HG02973 (cell line): ENCODE results near the gene PLEKHG7.

Experiments used
- ATAC-seq: cut with Tn5 transposase; IDR thresholded peaks from one replicate; pipeline ENCODE4 v1.9.1; 2021; ENCODE audit warnings: moderate library complexity; ENCODE audit not compliant: unreplicated experiment

Gene PLEKHG7

DNA sequence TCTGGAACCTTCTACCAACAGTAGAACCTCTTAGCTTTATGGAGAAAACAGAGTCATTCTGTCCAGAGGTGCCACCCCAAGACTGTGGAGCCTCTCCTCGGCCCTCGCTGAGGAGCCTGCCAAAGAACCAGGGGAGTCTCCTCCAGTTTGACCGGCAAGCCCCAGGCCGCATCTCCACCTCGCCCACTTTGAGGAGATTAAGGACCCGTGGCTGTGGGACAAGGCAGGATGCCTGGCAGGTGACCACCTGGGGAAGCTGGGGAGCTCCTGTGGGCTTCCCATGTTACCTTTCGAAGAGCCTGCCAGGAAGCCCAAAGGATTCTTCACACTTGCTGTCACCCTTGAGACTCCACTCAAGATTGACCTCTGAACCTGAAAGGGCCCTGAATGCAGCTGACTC lies 3.8 kb downstream of the PLEKHG7 start:
- ATAC-seq, result no peak

DNA sequence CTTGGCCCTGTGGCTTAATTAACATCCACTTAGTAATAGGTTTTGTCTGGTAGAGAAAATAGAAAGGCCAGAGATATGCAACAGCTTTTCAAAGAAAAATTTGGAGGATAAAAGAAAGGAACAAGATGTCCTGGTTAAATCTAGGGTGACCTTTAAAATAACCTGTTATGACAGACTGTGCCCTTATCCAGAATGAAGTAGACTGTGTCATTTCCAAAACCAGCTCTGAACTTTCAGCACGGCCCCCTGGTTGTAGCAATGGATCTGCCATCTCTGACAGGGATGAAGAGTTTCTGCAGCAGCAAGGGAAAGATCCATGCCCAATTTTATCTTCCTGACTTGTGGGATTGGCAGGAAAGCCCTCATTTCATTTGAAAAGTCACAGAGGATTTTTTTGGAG lies 5.1 kb downstream of the PLEKHG7 start:
- ATAC-seq, result no peak

DNA sequence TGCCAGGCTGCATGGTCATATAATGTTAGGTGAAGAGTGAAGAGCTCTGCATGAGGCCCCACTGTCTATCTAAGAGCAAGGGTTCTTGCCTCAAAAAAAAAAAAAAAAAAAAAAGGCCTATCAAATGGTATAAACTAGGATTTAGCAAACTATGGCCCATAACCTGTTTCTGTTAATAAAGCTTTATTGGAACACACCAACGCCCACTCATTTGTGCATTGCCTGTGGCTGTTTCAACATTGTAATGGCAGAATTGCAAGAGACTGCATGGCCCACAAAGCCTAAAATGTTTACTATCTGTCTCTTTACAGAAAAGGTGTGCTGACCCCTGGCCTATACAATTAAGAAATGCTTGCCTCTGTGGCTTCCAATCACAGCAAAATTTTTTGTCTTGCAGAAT lies 12.8 kb downstream of the PLEKHG7 start:
- ATAC-seq, result no peak

DNA sequence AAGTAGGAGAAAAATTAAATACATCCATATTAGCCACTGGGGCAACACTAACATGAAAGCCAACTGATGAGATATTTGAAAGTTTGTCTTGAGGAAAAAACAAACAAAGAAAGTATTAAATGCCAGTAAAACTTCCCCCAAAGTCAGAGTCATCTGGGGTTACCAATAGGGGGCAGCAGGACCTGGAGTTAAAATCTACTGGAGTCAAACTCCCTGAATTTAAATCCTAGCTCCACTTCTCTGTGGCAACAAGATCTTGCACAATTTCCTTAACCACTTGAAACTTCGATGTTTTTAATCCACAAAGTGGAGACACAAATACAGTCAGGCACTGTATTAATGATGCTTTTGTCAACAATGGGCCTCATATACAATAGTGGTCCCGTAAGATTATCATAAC lies 14.4 kb downstream of the PLEKHG7 start:
- no peak for ATAC-seq

DNA sequence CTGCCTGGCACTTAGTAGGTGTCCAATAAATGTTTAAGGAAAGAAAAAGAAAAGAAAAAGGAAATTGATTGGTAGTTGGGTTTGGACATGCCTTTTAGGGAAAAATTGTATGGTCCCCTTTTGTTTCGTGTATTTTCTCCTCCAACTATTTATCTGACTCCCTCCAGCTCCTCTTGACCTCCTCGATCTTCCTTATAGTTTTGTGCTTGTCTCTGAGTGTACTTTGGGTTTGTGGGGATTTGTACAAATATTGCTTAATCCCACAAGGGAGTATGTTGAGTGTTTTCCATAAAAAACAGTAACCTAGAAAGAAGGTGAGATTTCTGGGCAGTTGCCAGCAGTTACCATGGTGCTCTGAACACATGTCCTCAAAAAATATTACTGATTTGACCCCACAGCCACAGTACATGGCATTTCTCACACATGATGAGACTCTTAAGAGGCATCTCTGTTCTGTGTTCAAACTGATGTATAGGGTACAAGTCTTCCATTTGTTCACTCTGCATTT lies 15.7 kb downstream of the PLEKHG7 start:
- ATAC-seq, result no peak

DNA sequence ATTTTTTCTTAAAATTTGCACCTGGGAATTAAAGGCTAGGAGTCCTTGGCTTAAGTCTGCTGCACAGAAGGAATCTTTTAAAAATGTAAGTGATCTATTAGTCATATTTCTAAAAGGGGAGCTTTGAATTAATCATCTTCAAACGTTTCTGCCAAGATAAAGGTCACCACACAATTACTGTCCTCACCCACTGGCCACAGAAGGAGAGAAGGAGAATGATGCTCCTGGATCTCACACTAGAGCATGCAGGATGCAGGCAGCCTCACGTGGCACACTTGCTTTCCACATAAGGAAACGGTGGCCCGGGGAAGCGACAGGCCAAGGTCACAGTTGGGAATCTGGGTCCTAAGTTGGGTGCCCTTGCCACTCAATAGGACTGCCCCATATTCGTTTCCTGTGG lies 16.9 kb downstream of the PLEKHG7 start:
- ATAC-seq, result no peak

DNA sequence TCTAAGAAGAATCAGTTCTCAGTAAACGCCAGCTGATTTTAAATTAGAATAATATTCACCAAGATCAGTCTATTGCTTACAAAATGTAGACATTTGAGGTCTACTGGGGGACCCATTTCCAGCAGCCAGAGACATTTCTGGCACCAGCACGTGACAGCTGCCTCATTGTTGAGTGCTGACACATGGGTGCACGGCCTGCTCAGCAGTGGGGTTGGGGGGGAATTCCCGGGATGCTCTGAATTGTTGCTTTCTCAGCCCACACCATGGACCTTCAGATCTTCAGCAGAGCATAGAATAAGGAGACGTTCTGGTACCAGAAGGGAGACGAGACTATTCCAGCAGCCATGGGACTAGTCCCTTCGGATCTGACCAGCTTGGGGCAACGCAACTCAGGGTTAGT lies 18.3 kb downstream of the PLEKHG7 start:
- no peak for ATAC-seq

DNA sequence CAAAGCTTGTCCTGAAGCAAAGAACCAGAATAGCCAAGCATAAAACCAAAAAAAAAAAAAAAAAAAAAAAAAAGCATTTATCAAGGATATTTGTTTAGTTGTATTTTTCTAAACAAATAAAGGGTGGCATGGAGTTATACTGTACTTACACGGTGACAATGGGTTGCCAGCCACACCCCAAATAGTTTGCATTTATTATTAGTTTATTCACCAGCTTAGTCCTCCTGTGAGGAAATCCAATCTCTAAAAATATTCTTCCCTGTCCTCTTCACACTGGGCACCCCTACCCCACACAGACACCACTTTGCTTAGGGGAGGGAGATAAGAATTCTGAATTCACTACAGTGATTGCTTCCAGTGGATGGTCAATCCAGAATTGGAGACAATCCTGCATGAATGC lies 18.9 kb downstream of the PLEKHG7 start:
- no peak for ATAC-seq

DNA sequence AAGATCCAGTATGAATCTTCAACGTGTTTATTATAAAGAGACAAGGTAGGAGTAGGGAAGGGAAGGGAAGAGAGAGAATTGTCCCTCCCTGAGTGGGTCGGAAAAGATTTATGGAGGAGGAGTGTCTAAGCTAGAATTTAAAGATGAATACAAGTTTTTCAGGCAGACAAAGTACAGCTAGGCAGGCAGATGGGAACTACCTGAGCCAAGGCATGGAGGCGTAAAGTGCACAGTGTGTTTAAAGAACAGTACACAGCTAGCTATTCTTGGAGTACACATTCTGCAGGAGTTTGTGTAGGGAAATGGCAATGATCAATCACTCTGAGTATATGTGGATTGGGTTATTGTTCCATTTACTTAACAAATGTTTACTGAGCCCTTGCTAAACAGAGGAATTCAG lies 20.1 kb downstream of the PLEKHG7 start:
- ATAC-seq, result no peak

DNA sequence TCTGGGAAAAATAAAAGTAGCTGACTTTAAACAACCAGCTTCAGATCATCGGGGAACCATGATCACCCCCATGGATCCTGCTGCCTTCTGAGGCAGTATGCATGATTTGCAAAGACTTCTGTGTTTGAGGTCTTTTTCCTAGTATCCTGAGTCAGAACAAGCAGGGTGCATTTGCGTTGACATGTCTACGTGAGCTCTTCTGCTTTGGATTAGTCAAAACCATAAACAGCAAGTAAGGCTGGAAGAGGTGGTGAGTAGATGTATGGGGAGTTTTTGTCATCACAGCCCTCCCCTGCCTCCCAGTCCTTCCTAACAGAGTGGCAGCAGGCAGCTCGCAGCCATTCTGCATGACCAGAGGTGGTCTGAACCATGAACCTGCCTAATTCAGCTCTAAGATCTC lies 24.1 kb downstream of the PLEKHG7 start:
- ATAC-seq, result no peak

DNA sequence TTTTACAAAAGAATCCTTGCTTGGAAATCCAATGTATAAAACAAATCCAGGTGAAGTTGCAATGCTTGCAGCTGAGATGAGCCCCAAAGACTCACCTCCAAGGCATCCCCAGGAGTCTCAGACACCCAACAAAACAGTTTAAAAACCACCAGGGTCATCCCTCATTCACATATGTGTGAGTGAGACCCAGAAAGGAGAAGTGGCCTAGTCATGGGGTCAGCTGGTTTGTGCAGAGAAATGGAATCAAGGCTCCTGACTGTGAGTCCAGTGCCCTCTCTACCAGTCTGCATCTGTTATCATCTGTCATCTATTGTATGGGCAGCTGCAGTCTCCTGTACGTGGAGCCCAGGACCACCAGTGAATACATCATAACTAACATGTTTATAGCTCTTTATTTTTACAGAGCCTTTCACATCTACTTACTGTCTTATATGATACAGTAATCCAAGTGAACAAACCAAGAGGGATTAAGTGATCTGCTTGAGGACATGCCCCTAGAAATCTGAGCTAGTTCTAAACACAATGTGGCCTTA lies 27.1 kb downstream of the PLEKHG7 start:
- no peak for ATAC-seq

DNA sequence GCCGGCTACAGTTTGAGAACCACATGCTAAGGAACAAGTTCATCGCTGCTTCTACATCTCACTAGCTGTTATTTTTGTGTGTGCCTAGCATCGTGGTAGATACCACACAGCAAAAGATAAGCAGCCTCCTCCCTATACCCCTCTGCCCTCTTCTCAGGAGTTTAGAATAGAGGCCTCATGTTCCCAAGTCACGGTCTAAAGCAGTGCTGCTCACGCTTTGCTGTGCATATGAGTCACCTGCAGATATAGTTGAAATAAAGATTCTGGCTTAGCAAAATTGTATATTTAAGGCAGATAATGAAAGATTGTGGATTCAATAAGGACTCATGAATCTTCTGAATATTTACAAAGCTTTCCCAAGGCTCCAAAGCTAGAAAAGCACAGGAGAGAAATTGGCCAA lies 28.0 kb downstream of the PLEKHG7 start:
- ATAC-seq, result no peak

DNA sequence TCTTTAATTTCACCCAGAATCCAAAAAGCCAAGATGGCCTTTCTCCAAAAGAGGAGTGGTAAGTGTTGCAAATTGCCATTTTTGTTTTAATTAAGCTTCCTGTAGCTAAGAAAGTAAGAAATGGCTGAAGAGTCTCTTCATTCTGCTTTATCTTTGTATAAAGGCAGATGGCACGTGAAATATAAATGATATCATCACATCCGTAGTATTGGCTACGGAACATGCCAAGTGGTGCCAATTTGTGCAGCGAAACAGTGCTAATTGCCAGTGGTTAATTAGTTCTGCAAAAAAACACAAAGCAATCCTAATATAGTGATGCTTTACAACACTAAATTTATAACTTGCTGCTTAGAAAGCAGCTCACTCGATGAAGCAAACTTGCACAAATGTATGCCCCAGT lies 29.4 kb downstream of the PLEKHG7 start:
- ATAC-seq, result no peak

DNA sequence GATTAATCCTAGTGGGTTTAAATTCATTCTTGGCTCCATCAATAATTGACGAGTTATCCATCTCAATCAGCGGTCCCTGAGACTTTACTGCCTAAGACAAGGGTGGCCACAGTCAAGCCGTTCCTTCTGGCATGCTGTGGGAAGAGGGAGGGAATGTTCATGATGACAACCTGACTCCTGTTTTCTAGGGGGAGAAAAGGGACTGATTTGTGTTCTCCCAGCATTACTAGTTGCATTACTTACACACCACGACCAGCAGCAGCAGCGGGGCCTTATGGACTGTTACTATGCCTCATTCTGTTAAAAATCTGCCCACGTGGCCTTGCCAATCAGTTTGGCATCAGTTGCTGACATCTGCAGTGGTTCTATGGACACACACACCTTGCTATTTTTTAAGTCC lies 29.9 kb downstream of the PLEKHG7 start:
- no peak for ATAC-seq

DNA sequence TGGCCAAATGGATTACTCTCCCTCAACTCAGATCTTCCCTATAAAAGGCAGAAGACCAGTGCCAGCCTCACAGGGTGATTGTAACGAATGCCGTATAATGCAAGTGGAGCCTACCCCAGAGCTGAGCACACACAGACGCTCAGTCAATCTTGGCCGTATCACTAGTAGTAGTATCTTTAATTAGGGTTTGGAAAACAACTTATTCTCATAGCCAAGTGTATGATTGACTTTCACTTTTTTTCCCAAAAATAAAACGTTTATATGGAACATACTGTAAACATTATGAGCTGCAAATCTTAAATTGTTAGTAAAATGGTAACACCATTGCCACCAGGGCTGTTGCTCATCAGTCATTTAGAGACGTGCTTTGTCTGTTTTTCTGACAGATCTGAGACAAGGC lies 30.4 kb downstream of the PLEKHG7 start:
- ATAC-seq, result no peak

DNA sequence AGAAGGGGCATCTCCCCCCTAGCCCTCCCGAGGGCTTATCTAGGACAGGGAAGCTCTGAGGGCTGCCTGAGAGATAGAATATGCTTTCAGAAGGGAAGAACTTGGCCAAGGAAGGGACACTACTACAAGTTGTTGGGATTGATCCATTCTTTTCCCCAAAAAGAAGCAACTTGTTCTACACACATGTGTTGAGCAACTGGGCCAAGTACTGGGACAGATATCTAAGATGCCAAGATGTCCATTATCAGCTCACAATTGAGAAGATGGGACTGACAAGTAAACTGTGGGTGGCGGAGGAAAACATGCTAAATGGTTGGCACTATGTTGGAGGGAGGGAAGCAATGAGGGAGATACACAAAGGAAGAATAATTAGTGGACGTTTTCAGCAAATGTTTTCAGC lies 30.9 kb downstream of the PLEKHG7 start:
- ATAC-seq, result no peak

DNA sequence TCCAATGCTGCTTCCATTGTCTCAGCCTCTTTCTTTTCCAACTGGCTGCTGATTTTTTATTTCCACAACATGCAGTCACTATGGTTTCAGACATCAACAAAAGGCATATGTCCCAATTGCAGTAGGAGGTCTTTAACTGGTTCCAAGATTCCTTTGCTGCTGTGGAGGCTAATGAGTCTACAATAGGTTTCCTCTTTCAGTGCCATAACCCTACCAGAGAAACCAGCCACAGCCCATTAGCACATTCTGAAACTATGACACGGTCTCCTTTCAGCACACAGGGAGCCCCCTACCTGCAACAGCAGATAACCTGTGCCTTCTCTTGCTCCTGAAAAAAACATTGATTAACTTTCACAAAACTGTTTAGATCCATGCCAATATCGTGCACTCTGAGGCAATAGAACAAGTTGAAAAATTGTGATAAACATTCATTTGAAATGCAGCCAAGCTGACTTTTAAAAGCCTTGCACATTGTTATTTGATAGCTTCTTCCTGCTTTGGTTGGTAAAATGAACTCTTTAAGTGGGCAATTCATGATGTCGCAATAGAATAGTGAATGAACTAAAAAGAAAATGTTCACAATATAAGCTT lies 32.4 kb downstream of the PLEKHG7 start:
- no peak for ATAC-seq

DNA sequence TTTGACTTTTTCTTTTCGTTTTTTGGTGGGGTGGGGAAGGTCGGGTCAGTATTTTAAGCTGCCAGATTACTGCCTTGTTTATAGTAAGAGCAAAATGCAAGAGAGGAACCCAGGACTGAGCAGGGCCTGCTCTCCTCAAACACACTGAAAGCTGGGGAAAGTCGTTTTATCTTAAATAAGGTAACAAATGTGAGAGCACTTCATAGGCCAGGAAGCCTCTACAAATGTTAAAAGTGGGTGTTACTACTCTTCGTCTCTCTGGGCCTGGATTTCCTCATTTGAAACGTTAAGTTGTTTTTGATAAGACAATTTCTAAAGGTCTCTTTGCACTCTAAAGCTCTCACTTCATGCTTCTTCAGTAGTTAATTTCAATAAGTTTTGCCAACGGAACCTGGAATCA lies 33.8 kb downstream of the PLEKHG7 start:
- no peak for ATAC-seq

DNA sequence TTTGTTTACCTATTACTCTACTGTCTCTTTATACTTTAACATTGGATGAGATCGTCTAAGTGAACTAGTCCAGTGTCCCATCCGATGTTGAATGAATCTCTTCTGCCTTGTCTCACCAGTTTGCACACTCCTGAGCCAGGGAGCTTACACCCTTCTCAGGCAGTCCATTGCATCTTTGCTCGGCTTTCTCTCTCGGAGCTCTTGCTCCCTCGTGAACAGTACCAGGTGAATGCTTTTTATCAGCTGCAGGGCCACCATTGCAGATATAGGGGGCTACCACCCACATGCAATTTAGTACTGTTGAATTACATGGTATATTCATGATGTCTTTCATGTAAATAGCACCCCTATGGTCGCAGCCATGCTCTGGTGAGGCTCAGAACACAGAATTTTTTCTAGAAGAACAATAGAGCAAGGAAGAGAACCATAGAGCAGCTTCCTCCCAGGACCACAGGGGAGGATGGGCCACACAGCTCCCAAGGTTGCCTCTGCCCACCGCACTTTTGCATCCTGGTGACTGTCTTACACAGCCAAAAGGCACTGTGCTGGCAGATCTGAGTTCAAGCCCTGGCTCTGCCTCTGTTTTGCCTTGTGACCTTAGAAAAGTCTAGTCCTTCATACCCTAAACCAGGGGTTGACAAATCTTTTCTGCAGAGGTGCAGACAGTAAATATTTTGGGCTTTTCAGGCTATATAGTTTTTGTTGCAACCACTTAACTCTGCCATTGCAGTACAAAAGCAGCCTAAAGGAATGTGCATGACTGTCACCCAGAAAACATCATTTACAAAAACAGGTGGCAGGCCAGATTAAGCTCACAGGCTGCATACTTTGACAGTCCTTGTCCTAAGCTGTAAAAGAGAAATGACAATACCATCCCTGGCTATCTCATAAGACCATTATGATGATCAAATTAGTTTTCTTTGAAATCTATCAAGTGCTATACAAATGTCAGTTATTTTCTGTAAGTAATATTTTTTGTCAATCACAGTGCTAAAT lies 35.4 kb downstream of the PLEKHG7 start:
- ATAC-seq, result no peak

DNA sequence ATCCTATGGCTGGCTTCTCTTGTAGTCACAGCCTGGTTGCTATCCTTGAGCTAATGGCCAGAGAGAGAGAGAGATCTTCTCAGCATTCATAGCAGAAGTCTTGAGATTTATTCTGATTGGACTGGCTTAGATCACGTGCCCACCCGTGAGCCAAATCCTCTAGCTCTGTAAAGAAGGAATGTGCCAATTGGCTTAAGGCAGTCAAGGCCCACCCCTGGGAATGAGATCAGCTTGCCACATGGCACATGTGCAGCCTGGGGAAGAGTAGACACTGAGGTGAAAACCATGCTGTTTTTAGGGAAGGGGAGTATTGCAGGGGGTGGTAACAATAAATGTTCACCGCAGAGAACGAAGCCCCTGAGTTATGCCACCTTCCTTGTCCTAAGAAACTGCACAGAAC lies 36.3 kb downstream of the PLEKHG7 start:
- no peak for ATAC-seq

DNA sequence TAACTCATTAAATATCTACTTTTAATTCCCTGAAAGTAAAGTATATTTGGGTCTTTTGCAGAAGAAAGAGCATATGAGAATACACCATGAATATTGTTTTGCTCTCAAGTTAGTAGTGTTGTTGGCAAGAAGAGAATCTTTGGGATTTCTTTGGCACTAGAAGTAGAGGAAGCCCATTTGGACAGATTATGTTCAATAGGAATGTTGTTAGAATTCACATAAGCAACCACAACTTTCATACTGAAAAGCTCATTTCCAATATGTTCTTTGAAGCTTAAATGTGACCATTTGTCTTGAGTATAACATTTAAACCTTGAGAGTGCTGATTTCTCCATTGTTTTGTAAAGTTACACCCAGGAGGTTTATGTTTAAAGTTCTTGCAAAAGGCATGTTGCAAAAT lies 37.6 kb downstream of the PLEKHG7 start:
- ATAC-seq, result no peak

DNA sequence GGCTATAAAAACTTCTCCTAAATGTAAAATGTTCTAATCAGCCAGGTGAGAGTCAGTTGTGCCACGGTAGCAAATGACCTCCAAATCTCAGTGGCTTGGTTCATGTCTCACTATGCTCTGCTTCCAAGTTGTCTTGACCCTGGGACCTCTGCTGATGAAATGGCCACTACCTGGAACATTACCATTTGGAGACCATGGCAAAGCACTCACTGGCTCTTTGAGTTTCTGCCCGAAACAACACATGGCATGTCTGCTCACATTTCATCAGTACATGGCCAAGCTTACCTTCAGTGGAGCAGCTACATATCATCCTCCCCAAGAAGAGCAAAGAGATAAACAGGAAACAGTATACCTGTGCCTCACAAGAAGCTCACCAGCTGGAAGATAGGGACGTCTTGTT lies 40.2 kb downstream of the PLEKHG7 start:
- ATAC-seq, result no peak
